NCI-H128 (cell line): ENCODE results near the gene TTC39B.

ENCODE experiments used
- DNase-seq: peaks from one replicate; lab custom pipeline; 2025; ENCODE audit not compliant: unreplicated experiment; lab: John Stamatoyannopoulos, UW

Gene TTC39B

DNA sequence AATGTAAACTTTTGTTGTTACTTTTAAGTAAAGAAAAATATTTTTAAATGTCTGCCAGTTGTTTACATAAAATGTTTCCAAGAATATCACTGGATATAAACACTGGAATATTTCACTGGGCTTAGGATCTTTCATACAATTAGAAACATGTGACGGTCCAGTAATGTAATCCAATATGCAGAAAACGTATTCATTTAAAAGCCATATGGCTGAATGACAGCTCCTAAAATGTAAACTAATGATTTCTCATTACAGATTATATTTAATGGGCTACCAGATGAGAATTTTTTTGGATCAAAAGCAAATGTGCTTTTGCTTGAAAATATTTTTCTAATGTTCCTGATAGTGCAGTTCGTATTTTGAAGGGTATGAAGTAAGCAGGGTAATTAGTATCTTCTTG lies 124.3 kb downstream of the TTC39B start:
- no peak for DNase-seq

DNA sequence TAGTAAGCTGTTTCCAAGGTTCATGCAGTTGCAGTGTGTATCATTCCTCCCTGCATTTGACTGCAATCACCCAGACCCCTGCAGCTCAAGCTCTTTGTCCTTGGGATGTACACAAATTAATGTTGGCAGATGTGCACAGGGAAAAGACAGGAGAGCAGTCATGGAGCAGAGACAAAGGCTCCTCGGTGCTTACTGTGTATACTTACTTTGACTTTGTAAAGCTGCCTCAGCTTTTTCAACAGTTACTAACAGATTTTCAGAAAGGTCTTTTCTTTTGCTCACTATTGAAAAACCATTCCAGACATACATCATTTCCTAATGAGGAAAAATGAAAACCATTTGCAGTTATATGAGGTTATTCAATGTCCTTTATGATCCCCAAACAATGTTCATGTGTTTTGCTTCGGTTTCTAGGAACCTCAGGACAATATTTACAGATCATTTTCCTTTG lies 124.9 kb downstream of the TTC39B start:
- no peak for DNase-seq

DNA sequence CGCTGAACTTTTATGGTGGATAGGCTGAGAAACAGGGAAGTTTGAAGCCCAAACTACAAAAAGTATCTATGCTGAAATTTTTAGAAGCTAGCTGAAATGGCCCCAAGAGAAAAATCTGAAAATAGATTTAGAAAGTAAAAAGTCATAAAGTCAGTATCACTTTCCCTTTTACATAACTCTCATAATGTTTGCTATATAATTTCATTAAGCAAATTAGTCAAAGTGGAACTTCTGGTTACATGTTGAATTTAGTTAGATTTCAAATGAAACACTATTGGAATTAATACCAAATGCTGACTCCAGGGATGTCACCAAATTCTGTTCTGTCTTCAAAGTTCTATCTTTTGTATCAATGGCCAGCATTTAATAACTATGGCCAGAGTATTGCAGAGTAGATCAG lies 126.9 kb downstream of the TTC39B start:
- DNase-seq: no peak

DNA sequence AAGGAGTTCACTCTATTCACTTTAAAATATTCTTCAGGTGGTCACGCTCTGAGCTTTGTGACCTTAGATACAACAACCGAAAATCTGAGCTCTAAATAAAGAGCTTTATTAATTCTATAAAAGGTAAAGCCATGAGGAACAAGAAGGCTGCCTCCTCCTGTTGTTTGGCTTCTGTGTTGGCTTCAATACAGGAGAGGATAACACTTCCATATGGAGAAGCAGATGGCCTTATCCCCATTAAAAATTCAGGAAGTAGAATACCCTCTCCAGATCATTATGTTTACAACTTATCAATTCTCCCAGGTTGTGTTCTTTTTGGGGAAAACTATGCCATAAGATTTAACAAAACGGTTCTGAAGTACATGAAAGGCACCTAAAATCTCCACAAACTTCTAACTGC lies 128.4 kb downstream of the TTC39B start:
- no peak for DNase-seq

DNA sequence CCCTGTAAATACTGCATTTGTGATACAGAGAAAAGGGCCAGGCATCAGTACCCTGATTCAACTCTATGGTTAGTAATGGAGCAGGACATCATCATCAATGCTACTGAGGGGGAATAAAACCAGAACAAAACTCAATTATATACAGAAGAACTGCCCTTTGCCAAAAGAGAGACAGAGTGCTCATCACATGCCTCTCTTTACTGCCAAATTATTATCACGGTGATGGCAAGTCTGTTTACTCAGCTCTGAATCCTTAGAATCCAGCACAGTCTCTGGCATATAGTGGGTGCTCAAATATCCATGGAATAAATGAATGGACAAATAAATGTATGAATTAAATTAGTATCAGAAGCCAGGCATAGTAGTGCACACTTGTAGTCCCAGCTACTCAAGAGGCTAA lies 130.2 kb downstream of the TTC39B start:
- DNase-seq: no peak

DNA sequence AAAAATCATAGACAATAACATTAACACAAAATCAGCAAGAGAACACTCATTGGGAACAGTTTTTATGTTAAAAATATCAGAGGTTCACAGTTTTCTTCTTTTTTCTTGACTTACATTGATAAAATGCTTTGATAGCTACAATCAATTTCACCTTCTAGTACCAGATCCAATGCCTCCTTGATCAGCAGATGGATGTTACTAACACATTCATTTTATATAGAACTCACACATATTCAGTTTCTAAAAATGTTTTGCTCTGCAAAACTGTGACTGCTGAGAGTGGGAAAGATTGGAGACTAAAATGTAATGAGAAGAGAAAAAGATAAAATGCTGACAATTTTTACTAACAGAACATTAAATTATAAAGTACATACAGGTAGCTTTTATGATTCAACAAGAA lies 143.1 kb downstream of the TTC39B start:
- no peak for DNase-seq

DNA sequence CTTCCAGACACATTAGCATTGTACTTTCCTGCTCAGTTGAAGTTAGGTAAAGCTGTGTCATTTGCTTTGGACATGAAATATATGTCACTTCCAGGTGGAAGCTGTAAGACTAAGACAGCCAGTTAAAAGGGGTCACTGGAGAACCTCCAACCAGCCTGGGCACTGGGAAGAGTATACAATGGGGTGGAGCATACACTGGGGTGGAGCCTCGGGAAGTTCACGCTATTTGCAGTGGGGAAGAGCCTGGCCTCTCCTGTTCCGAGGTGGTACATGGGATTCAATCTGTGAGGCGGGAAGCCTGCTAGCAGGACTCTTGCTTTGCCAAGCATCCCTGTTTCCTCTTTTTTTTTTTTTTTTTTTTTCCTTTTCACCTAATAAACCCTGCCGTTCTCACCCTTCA lies 145.3 kb downstream of the TTC39B start:
- DNase-seq: no peak

DNA sequence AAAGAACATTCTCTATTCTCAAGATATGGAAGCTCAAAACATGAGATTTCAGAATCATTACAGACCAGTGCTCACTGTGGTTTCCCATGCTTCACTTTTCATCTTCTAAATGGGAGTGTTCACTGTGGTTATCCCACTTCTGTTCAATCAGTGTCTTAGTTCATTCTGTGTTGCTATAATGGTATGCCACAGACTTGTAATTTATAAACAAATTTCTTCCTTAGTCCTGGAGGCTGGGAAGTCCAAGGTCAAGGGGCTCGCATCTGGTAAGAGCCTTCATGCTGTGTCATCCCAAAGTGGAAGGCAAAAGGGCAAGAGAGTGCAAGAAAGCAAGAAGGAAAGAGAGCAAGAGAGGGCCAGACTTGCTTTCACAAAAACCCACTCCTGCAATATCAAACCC lies 146.3 kb downstream of the TTC39B start:
- DNase-seq: no peak

DNA sequence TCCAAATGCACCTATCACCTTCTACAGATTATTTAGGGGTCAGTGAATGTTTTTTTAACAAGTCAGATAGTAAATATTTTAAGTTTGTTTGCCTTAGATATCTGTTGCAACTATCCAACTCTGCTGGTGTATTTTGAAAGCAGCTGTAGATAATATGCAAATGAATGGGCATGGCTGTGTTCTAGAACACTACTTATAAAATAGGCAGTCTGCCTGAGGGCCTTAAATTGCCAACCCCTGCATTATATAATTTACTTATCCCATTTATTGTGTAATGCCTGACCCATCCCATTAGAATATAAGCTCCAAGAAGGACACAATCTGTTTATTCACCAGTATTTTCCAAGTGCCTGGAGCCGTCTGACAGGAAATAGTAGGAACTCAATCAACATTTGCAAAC lies 149.0 kb downstream of the TTC39B start:
- DNase-seq: no peak

DNA sequence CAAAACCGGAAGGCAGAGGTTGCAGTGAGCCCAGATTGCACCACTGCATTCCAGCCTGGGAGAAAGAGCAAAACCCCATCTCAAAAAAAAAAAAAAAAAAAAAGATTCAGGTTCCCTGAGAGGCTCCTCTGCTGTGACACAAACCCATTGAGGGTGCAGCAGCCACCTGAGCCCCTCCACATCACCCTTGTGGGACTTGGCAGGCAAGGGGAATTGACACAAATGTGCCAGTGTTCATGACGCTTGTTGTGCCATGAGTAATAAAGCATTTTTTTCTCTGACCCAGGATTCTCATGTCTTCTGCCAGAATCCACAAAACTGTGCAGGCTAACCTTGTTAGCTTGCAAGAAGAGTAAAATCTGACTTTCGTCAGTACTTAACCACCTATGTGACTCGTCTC lies 149.6 kb downstream of the TTC39B start:
- DNase-seq: no peak

DNA sequence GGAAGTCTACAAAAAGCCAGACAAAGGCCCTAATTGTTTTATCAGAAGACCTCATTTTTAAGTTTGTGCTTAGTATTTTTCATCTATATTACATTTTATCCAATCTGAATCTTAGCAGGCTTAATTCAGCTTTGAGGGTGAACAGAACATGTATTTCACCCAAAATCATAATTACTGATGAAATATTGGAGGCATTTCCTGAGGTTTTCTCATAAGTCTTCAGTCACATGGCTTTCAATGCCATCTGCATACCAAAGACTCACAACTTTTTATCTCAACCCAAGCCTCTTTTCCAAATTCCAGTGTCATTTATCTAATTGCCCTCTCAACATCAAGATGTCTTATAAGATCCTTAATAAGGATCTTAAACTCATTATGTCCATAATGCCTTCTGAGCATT lies 150.8 kb downstream of the TTC39B start:
- no peak for DNase-seq

DNA sequence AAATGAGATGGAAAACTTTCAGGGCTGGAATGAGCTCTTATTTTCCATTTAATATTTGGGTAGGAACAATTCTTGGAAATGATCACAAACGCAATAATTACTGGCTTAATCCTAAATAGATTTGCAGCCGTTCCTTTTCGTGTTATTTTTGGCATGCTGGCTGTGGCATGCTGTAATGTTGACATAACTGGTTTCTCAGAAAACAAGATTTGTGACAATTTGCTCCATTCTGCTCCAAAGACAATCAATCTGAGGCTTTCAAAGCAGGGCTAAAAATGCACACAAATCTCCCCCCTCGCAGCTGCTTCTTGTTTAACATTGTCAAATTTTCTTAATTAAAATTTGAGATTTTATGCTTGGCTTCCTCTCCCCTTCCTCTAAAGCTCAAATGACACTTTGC lies 151.2 kb downstream of the TTC39B start:
- no peak for DNase-seq

DNA sequence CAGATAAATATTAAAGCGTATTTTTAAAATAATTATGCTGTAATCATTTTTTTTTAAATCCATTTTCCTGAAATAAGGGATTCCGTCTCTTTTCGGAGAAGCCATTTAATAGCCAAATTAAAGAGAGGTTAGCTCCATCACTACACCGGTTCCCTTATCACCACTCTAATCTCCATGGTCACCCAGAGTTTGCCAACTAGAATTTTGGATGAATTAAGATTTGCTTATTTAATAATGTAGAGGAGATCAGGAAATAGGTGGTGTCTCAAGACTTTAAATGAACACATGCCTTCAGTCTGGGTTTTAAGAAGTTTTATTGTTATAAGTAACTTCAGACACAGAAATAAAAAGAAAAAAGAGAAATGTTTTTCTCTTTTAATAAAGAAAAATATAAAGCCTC lies 151.7 kb downstream of the TTC39B start:
- no peak for DNase-seq

DNA sequence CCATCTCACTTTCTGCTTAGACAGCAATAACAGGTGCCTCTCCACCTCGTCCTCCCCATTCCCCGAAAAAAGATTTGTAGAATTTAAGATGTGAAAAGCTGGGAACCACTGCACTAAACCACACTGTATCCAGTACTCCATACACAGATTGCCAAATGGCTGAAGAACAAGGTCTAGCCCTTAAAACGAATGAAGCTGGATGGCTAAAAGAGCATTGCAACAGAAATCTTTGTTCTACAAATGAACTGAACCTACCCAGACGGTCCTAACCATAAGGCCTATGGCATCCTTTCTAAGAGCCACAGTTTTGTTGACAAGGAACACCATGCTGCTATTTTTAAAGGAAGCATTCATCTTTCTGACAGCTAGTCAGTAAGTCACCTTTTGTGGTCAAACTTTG lies 152.3 kb downstream of the TTC39B start:
- no peak for DNase-seq

DNA sequence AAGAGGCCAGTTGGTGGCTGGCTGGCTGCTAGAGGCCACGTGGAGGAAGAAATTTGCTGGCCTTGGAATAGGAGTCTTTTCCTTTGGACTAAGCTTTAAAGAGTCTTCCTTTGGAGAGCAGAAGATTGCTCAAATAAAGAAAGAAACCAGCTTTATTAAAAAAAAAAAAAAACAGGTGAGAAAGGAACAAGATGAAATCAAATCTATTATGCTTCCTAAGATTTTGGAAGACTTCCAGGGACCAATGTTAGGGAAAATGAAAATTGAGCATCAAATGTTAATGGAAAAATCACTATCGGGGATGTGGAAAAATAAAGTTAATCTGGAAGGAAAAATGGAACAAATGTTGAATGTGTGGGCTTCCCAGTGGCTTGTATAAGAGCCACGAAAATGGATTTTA lies 153.1 kb downstream of the TTC39B start:
- DNase-seq: no peak

DNA sequence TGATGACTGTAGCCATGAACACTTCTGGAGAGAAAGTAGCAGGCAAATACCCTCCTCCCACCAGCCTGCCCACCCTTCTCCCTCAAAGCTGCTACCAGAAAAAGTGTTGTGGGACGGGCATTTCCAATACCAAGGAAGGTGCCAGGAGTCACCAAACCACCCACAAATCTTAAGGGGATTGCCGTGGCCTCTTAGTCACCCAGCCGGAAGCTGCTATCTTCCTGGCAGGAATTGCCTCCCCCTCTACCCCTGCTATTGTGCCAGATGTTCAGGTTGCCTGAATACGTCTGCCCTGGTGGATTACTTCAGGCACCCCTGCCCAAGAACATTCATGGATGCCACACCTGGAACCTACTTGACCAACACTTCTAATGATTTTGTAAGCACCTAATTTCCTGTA lies 156.1 kb downstream of the TTC39B start:
- no peak for DNase-seq

DNA sequence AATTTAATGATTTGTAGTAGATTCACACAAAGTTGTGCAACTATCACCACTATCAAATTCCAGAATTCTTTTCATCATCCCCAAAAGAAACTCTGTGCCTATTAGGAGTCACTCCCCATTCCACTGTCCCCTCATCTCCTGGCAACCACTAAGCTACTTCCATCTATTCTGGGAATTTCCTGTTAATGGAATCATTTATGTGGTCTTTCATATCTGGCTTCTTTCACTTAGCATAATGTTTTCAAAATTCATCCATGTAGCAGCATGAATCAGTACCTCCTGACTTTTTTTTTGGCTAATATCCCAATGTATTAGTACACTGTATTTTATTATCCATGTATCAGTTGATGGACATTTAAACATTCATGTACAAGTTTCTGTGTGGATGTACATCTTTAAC lies 157.6 kb downstream of the TTC39B start:
- DNase-seq: no peak

DNA sequence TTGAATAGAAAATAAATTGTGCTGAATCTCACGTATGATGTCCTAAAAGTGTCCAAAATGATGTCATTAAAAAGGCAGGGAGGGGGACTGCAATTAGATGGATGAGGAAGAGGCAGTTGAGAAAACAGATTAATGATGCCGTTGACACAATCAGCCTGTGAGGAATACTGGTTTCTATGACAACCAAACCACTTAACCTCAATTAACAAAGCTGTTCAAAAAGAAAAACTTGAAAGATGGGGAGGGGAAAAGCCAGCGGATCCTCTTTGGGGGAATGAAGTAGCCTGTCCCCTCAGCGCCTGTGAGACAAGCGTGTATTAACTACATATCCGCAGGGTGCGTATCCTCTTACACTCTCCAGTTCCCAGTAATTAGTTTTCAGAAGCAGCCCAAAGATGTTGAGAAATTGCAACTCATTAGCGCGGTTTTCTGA lies 160.7 kb downstream of the TTC39B start:
- peak; percentile 62 for DNase-seq

DNA sequence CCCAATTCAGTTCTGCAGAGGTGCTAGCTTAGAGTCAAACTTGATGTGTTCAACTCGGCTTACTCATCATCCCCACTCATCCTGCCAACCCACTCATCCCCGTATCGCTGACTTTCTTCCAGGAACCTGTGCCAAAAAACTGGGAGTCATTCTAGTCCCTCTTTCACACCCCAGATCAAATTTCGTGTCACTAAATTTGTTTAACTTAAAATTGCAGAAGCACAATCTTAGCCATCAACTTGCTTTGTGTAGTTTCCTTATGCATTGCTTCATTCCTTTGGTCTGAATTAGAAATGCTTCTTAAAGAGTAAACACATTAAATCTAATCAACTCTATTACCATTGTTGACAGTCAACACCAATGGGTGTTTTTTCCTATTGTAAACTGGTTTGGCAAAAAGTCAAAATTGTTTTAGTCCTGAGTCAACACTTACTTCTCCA lies 162.4 kb downstream of the TTC39B start:
- peak; percentile 36 for DNase-seq

DNA sequence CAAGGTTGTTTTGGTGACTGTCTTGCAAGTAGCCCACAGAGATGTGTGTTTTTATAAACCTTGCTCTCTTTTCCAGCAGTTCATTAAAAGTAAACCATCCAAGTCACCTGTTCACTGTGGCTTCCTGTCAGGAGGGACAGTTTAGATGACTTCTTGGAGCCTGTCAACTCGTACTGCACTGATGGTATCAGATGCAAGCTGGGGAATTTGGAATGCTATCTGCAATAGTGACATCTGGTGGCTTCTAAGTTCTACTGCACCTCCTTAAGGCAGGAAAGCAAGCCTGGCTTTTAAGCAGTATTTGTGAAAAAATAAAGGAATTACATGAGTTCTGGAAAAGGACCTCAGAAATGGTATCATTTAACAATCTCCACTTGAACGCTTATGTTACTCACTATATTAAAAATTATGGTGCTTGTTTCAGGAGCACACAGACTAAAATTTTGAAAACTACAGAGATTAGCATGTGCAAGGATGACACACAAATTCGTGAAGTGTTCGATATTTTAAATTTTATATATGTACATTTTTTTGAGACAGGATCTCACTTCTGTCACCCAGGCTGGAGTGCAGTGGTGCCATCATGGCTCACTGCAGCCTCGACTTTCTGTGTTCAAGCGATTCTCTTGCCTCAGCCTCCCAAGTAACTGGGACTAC lies 164.0 kb downstream of the TTC39B start:
- no peak for DNase-seq

DNA sequence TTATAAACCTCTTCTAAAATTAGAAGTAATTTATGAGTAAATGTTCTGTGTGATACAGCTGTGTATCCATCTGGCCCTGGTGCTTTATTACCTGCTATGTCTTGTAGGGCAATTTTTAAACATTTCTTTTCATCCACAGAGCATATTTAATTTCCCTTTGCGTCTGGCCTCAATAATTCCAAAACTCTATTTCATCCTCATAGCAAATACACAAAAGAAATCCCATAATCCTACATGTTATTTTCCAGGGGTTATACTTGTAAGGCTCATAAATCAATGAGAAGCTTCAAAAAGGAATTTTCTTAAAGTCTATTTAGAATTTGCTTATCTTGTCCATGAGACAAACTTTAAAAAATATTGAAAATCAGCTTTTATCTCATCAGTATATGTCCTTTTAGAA lies 167.0 kb downstream of the TTC39B start:
- DNase-seq: no peak

DNA sequence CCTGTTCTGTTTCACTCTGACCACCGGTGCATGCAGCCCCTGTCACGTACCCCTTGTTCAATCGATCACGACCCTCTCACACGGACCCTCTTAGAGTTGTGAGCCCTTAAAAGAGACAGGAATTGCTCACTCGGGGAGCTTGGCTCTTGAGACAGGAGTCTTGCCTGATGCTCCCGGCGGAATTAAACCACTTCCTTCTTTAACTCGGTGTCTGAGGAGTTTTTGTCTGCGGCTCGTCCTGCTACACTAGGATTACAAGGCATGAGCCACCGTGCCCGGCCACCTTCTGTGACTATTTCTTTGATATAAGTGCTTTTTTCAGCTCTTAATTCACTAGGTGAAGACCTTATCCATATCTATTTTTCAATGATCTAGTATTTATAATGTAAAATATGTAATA lies 167.5 kb downstream of the TTC39B start:
- no peak for DNase-seq

DNA sequence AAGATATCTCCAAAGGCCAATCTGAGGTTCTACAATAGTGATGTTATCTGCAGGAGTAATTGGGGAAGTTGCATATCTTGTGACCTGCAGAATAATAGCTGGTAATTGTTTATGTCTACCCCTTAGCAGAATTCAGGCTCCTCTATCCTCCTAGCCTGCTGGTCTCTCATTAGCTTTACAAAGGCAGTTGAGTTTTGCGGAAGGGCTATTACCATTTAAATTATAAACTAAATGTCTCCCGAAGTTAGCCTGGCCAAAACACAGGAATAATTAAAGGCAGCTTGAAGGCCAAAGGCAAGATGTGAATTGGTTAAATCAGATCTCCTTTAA lies 168.7 kb downstream of the TTC39B start:
- DNase-seq: no peak
